HG03457 (cell line): Measurements from ENCODE around the gene UGT1A8.
"Not testable (repeated sequence)": the region's sequence is repeated elsewhere in the genome, so short reads cannot be mapped to it uniquely, and the experiment has no call there.

Source experiments
- ATAC-seq: cut with Tn5 transposase; IDR thresholded peaks from one replicate; pipeline ENCODE4 v1.9.1; 2021; ENCODE audit warnings: moderate number of reproducible peaks; ENCODE audit not compliant: unreplicated experiment

The UGT1A8 gene

GRCh38 chr2:233681521-233682099, 64.2 kb downstream of the UGT1A8 start, which contains the start of gene UGT1A7:
Gene UGT1A7 (plus strand): TSS chr2:233681901. CDS start chr2:233681938, 37 bp downstream.
- no peak for ATAC-seq

- no peak for ATAC-seq
These were observed 67.2 kb downstream of the UGT1A8 start for GRCh38 chr2:233684640-233685039.

GRCh38 chr2:233686928-233687327, 69.5 kb downstream of the UGT1A8 start:
- no peak for ATAC-seq

- no peak for ATAC-seq
These were observed 70.9 kb downstream of the UGT1A8 start for GRCh38 chr2:233688341-233688740.

- ATAC-seq = no peak
These were observed 71.6 kb downstream of the UGT1A8 start for GRCh38 chr2:233689031-233689430.

GRCh38 chr2:233689501-233689900, 72.1 kb downstream of the UGT1A8 start:
- ATAC-seq = no peak

- ATAC-seq = no peak
These were observed 73.0 kb downstream of the UGT1A8 start for GRCh38 chr2:233690444-233690843.

- no peak for ATAC-seq
These were observed 74.3 kb downstream of the UGT1A8 start for GRCh38 chr2:233691443-233692433.

GRCh38 chr2:233692648-233693047, 75.2 kb downstream of the UGT1A8 start, which contains the start of gene UGT1A6:
Gene UGT1A6 (plus strand): TSS chr2:233692890. CDS start chr2:233693005, 115 bp downstream.
- no peak for ATAC-seq

GRCh38 chr2:233693963-233694362, 76.5 kb downstream of the UGT1A8 start:
- no peak for ATAC-seq

GRCh38 chr2:233698740-233699139, 81.3 kb downstream of the UGT1A8 start:
- ATAC-seq = no peak

- ATAC-seq = no peak
These were observed 82.1 kb downstream of the UGT1A8 start for GRCh38 chr2:233699424-233700027.

GRCh38 chr2:233700028-233700635, 82.7 kb downstream of the UGT1A8 start:
- no peak for ATAC-seq

GRCh38 chr2:233700842-233701241, 83.4 kb downstream of the UGT1A8 start:
- ATAC-seq = not testable (repeated sequence)

- ATAC-seq = no peak
These were observed 84.8 kb downstream of the UGT1A8 start for GRCh38 chr2:233702238-233702637.

- no peak for ATAC-seq
These were observed 88.6 kb downstream of the UGT1A8 start for GRCh38 chr2:233705911-233706506.

GRCh38 chr2:233706720-233707119, 89.3 kb downstream of the UGT1A8 start:
- ATAC-seq = no peak

- no peak for ATAC-seq
These were observed 90.7 kb downstream of the UGT1A8 start for GRCh38 chr2:233707940-233708644.

- no peak for ATAC-seq
These were observed 91.5 kb downstream of the UGT1A8 start for GRCh38 chr2:233708942-233709341.
